IMR-90 (cell line): ENCODE results near the gene HDGF. TPM values are rescaled to one million over a fixed set of nuclear protein-coding genes. Genes with fewer than 3 reads are reported as not detected.

ENCODE experiments used
- ATAC-seq: fragments of 200-7000 bp; cut with Tn5 transposase; 2 replicates; pipeline ENCODE4 v1.9.1; 2020; ENCODE audit warnings: low read depth, mild to moderate bottlenecking, moderate library complexity
- BruUV-seq: library from RNA; stranded (reverse); fragments of 400-500 nt; replicated peaks from 2 replicates; lab custom pipeline; 2021; lab: Mats Ljungman, UMichigan
- CTCF ChIA-PET: fragments of 300-600 bp; formaldehyde crosslinking; extraction: SDS; loops from one replicate; lab custom pipeline; 2021; ENCODE audit warnings: antibody characterized with exemption; lab: Yijun Ruan, JAX
- POLR2A ChIA-PET: fragments of 300-600 bp; sonication (Branson Sonifier 250); formaldehyde crosslinking; loops from one replicate; lab custom pipeline; 2022; ENCODE audit warnings: antibody characterized with exemption; ENCODE audit not compliant: unreplicated experiment; lab: Charles Lee
- DNase-seq: peaks from one replicate; pipeline ENCODE4 v3.0.0; 2013
- H2AFZ ChIP-seq: replicated peaks from 2 replicates; pipeline ENCODE3; 2013; ENCODE audit warnings: low read length, mild to moderate bottlenecking; ENCODE audit not compliant: poor library complexity
- H2AK5ac ChIP-seq: 2 replicates; pipeline ENCODE4 v1.6.1; 2013; ENCODE audit warnings: low read depth, low read length, inconsistent platforms
- H2AK9ac ChIP-seq: replicated peaks from 2 replicates; pipeline ENCODE3; 2013; ENCODE audit warnings: mild to moderate bottlenecking, low read depth, low read length, moderate library complexity; ENCODE audit not compliant: poor library complexity
- H2BK120ac ChIP-seq: 2 replicates; pipeline ENCODE4 v1.6.1; 2013; ENCODE audit warnings: low read depth, low read length, inconsistent platforms
- H2BK15ac ChIP-seq: 3 replicates; pipeline ENCODE4 v1.6.1; 2013; ENCODE audit warnings: low read depth, low read length, inconsistent platforms
- H2BK20ac ChIP-seq: 2 replicates; pipeline ENCODE4 v1.6.1; 2013; ENCODE audit warnings: low read depth, mild to moderate bottlenecking, inconsistent platforms, low read length, moderate library complexity
- H2BK5ac ChIP-seq: 2 replicates; pipeline ENCODE4 v1.6.1; 2013; ENCODE audit warnings: mild to moderate bottlenecking, low read depth, low read length, inconsistent platforms; ENCODE audit not compliant: poor library complexity, severe bottlenecking
- H3K14ac ChIP-seq: replicated peaks from 2 replicates; pipeline ENCODE4 v1.6.1; 2013; ENCODE audit warnings: low read depth, low read length, inconsistent platforms
- H3K18ac ChIP-seq: 2 replicates; pipeline ENCODE4 v1.6.1; 2013; ENCODE audit warnings: low read depth, low read length, control low read depth
- H3K23ac ChIP-seq: 2 replicates; pipeline ENCODE4 v1.6.1; 2013; ENCODE audit warnings: low read depth, low read length, inconsistent platforms
- H3K27ac ChIP-seq: 2 replicates; pipeline ENCODE4 v1.5.1; 2013; ENCODE audit warnings: mild to moderate bottlenecking, control low read depth, low read length; ENCODE audit not compliant: insufficient read depth
- H3K27me3 ChIP-seq: 2 replicates; pipeline ENCODE4 v1.6.1; 2013; ENCODE audit warnings: low read length; ENCODE audit not compliant: control insufficient read depth, insufficient read depth
- H3K36me3 ChIP-seq: 2 replicates; pipeline ENCODE4 v1.6.1; 2013; ENCODE audit warnings: low read length, mixed read lengths; ENCODE audit not compliant: control insufficient read depth, insufficient read depth
- H3K4ac ChIP-seq: 2 replicates; pipeline ENCODE4 v1.6.1; 2013; ENCODE audit warnings: low read depth, low read length, inconsistent platforms
- H3K4me1 ChIP-seq: 2 replicates; pipeline ENCODE4 v1.6.1; 2013; ENCODE audit warnings: low read length, mixed read lengths; ENCODE audit not compliant: control insufficient read depth, insufficient read depth
- H3K4me2 ChIP-seq: 2 replicates; pipeline ENCODE4 v1.6.1; 2013; ENCODE audit warnings: low read depth, mild to moderate bottlenecking, control low read depth, low read length, moderate library complexity
- H3K4me3 ChIP-seq: 2 replicates; pipeline ENCODE4 v1.5.1; 2013; ENCODE audit warnings: low read depth, mild to moderate bottlenecking, control low read depth, low read length, moderate library complexity; ENCODE audit not compliant: insufficient read depth
- H3K56ac ChIP-seq: 2 replicates; pipeline ENCODE4 v1.6.1; 2013; ENCODE audit warnings: low read length, inconsistent platforms; ENCODE audit not compliant: insufficient read depth; ENCODE audit errors: extremely low read depth
- H3K79me1 ChIP-seq, 2 experiments: 2 replicates each; pipeline ENCODE4 v1.6.1; 2013; ENCODE audit warnings: low read length in 2 of 2, inconsistent platforms in 1 of 2, low read depth in 1 of 2
- H3K9ac ChIP-seq: 2 replicates; pipeline ENCODE4 v1.6.1; 2013; ENCODE audit warnings: low read depth, low read length, control low read depth
- H3K9me1 ChIP-seq: 2 replicates; pipeline ENCODE4 v1.6.1; 2013; ENCODE audit warnings: low read length, inconsistent platforms; ENCODE audit not compliant: insufficient read depth
- H3K9me3 ChIP-seq: 2 replicates; pipeline ENCODE4 v1.6.1; 2013; ENCODE audit warnings: low read length; ENCODE audit not compliant: control insufficient read depth, insufficient read depth
- H4K20me1 ChIP-seq: 2 replicates; pipeline ENCODE4 v1.6.1; 2013; ENCODE audit warnings: low read length, inconsistent platforms; ENCODE audit not compliant: insufficient read depth
- H4K5ac ChIP-seq: 2 replicates; pipeline ENCODE4 v1.6.1; 2013; ENCODE audit warnings: mild to moderate bottlenecking, low read depth, low read length, control low read depth
- H4K8ac ChIP-seq, 2 experiments: 2 replicates each; pipeline ENCODE4 v1.6.1; 2013; ENCODE audit warnings: low read depth in 2 of 2, low read length in 2 of 2, control low read depth in 1 of 2, inconsistent platforms in 1 of 2
- H4K91ac ChIP-seq: 2 replicates; pipeline ENCODE4 v1.6.1; 2013; ENCODE audit warnings: low read depth, low read length, inconsistent platforms; ENCODE audit not compliant: insufficient read depth
- BHLHE40 ChIP-seq: fragments of 150-350 bp; IDR thresholded peaks from 2 replicates; pipeline ENCODE4 v1.6.1; 2016; ENCODE audit warnings: mild to moderate bottlenecking, low read depth, low read length
- CEBPB ChIP-seq: IDR thresholded peaks from 2 replicates; pipeline ENCODE4 v1.6.1; 2012; ENCODE audit warnings: low read depth, low read length, improper control_type of control experiment
- CHD1 ChIP-seq: IDR thresholded peaks from 2 replicates; pipeline ENCODE4 v1.6.1; 2012; ENCODE audit warnings: low read depth, low read length, improper control_type of control experiment
- FOS ChIP-seq: fragments of 150-350 bp; IDR thresholded peaks from 2 replicates; pipeline ENCODE4 v1.6.1; 2016; ENCODE audit warnings: low read depth, low read length
- MAFK ChIP-seq: IDR thresholded peaks from 2 replicates; pipeline ENCODE4 v1.6.1; 2012; ENCODE audit warnings: low read depth, low read length, improper control_type of control experiment
- MXI1 ChIP-seq: IDR thresholded peaks from 2 replicates; pipeline ENCODE4 v1.6.1; 2012; ENCODE audit warnings: low read depth, mild to moderate bottlenecking, low read length, moderate library complexity, borderline replicate concordance
- NFE2L2 ChIP-seq: fragments of 150-350 bp; IDR thresholded peaks from 2 replicates; pipeline ENCODE4 v1.6.1; 2016; ENCODE audit warnings: low read depth, mild to moderate bottlenecking, low read length
- RAD21 ChIP-seq: IDR thresholded peaks from 2 replicates; pipeline ENCODE4 v1.6.1; 2012; ENCODE audit warnings: low read length, improper control_type of control experiment
- RCOR1 ChIP-seq: IDR thresholded peaks from 2 replicates; pipeline ENCODE4 v1.6.1; 2012; ENCODE audit warnings: mild to moderate bottlenecking, low read length, improper control_type of control experiment; ENCODE audit not compliant: insufficient replicate concordance
- USF2 ChIP-seq: fragments of 150-350 bp; IDR thresholded peaks from 2 replicates; pipeline ENCODE4 v1.6.1; 2017; ENCODE audit warnings: mild to moderate bottlenecking, antibody characterized with exemption, low read length, low read depth
- WGBS, 2 experiments: methylation state at CpG; one replicate each; pipeline versions ENCODE4 v1.1.5 to v1.1.7; 2013; ENCODE audit warnings: missing lambda C conversion rate in 2 of 2; ENCODE audit not compliant: insufficient read length in 1 of 2; ENCODE audit errors: extremely low coverage in 2 of 2; 5-methylcytosine and 5-hydroxymethylcytosine counted together
- dilution Hi-C: fragments of 300-500 bp; cut with HindIII; formaldehyde crosslinking; loops from one replicate; pipeline ENCODE4 v1.14.3; 2018; ENCODE audit warnings: low sequenced_read_pairs; ENCODE audit not compliant: unreplicated experiment
- in situ Hi-C: fragments of 300-500 bp; cut with MboI; formaldehyde crosslinking; loops from 3 replicates; pipeline ENCODE4 v1.14.3; 2019; ENCODE audit warnings: low sequenced_read_pairs, inconsistent platforms, mixed read lengths
- intact Hi-C: fragments of 100-400 bp; cut with micrococcal nuclease; formaldehyde crosslinking; loops from 2 replicates; pipeline ENCODE4 v1.10.0; 2022
- polyA plus RNA-seq, 3 experiments: library from polyadenylated mRNA; depleted of rRNA; stranded (reverse); fragments of >200 nt; gene quantifications; 2 replicates each; pipeline ENCODE4 v1.2.3, GENCODE V29; 2012; ENCODE audit warnings: low replicate concordance in 1 of 3
- total RNA-seq: library from RNA; depleted of rRNA; stranded (reverse); fragments of >200 nt; gene quantifications from 2 replicates; pipeline ENCODE4 v1.2.3, GENCODE V29; 2012

Gene HDGF
- total and polyA plus RNA-seq, 2 of the 4 experiments (the other 2 are of a cell fraction): 94.6 to 123 TPM

GRCh38 chr1:156709031-156709430 lies 42.4 kb downstream of the HDGF start:
- Histone ChIP-seq H4K8ac (no peak overlapping the region), H3K4me1 (peaks cover 52% of the 10 kb centered on the region), H3K4me2 (no peak overlapping the region), H4K5ac (no peak overlapping the region), H3K27me3 (peaks cover 5% of the 10 kb centered on the region), H3K79me1 (no peaks in the 10 kb centered on the region), H3K9me3 (no peaks in the 10 kb centered on the region), H2AK9ac (no peak overlapping the region), H3K4me3 (no peak overlapping the region), H3K14ac (no peak overlapping the region), H3K36me3 (no peaks in the 10 kb centered on the region), H3K56ac (no peak overlapping the region), H3K18ac (no peak overlapping the region), H3K9me1 (peaks cover 3% of the 10 kb centered on the region; the same call in 1 of the 2 replicates), H3K23ac (no peak overlapping the region), H2BK120ac (no peak overlapping the region), H2AK5ac (no peak overlapping the region), H3K27ac (no peak overlapping the region), H2BK20ac (no peak overlapping the region), H3K9ac (no peak overlapping the region), H3K4ac (no peak overlapping the region), H2AFZ (no peak overlapping the region), H4K20me1 (no peaks in the 10 kb centered on the region), H2BK5ac (no peak overlapping the region), H2BK15ac (no peak overlapping the region), H4K91ac (no peak overlapping the region)
- ChIA-PET POLR2A (no interaction called here), CTCF (interaction anchor here (6.9 kb wide), 1 partner anchor 19 kb away, joined by 54 read pairs; no protein-coding TSS in a partner anchor)
- ATAC-seq (no peak), DNase-seq (no peak)
- in situ Hi-C loops (no loop called here), dilution Hi-C loops (no loop called here), intact Hi-C loops (loop anchor here (2.0 kb wide), 1 partner anchor 16 kb away; no protein-coding TSS in a partner anchor)
- WGBS, 2 experiments: no CpG with 5 or more reads among the region's 4 CpGs
- no peak for TF ChIP-seq MXI1
- no peak for TF ChIP-seq FOS
- no peak for TF ChIP-seq CHD1
- no peak for TF ChIP-seq CEBPB
- no peak for TF ChIP-seq USF2
- no peak for TF ChIP-seq RCOR1
- no peak for TF ChIP-seq NFE2L2
- no peak for TF ChIP-seq BHLHE40
- TF ChIP-seq MAFK: no peak
- no peak for TF ChIP-seq RAD21
- BruUV-seq: no TSS peak
